Stimulated activated naive CD4-positive, alpha-beta T cell treated with Interleukin-2 at 50 U/mL for 16 hours (primary cell): ENCODE measurements around the gene BSND.
A peak's percentile ranks its signal among the peaks of the same experiment; 100 is the strongest.
"Not testable (repeated sequence)": the region's sequence is repeated elsewhere in the genome, so short reads cannot be mapped to it uniquely, and the experiment has no call there.

ENCODE experiments used
- DNase-seq: peaks from one replicate; lab custom pipeline; 2025; lab: John Stamatoyannopoulos, UW

Gene BSND

GRCh38 chr1:54998677-54999076 lies at the start of gene BSND:
TSS of gene BSND (plus strand) at chr1:54998933. CDS start at chr1:54999187, 254 bp downstream.
- DNase-seq: no peak

GRCh38 chr1:54949053-54949452 lies 49.7 kb upstream of the BSND start:
- DNase-seq: no peak

DNA sequence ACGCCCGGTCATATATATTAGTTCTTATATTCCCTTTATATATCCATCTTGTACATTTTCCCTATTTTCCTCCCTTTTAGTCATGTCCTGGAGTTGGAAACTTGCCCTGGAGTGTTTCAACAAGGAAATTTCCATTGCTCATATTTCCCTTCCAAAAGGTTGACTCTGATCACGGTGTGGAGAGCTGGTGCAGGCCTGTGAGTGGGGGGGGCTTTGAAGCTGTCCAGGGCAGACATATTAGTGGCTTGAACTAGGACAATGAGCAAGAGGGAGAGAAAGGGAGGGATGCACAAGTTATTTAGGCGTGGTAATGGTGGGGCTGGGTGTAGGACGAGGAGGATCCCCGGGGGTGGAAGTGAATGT lies 48.7 kb upstream of the BSND start:
- DNase-seq: no peak

- DNase-seq: peak; percentile 4
Measured at GRCh38 chr1:54950369-54951163, 48.2 kb upstream of the BSND start.

GRCh38 chr1:54951810-54952226 lies 46.9 kb upstream of the BSND start:
- no peak for DNase-seq

DNA sequence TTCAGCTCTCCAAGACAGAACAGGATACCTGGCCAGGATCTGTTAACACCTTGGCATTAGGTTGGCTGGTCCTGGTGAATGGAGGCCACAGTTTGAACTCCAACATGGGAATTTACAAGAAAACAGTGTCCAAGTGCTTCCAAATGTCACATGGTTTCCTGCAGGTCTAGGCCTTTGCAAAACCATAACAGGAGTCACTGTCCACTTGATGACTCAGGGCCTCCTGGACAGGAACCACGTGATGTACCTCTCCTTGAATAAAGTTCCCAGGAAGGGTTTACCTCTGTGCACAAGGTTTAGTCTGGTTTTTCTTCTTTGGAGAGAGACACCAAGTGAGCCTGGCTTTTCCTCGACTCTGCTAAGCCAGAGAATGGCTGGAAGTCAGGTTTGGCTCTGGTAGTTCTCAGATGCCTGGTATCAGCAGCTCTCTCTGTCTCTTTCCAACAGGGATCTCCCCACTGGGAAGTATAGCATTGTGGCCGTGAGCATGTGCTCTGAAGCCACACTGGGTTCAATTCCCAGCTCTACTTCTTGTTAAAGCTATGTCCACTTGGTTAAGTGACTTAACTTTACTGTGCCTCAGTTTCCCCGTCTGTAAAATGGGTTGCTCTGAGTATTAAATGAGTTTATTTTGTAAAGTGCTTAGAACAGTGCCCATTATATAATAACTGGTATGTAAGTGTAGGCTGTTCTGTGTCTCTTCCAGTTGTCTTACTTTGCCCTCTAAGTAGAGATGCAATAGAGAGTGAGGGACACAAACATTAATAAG lies 45.6 kb upstream of the BSND start:
- no peak for DNase-seq

GRCh38 chr1:54953846-54954245 lies 44.9 kb upstream of the BSND start:
- no peak for DNase-seq

GRCh38 chr1:54955359-54955758 lies 43.4 kb upstream of the BSND start:
- no peak for DNase-seq

- no peak for DNase-seq
Measured at GRCh38 chr1:54956726-54957125, 42.0 kb upstream of the BSND start.

DNA sequence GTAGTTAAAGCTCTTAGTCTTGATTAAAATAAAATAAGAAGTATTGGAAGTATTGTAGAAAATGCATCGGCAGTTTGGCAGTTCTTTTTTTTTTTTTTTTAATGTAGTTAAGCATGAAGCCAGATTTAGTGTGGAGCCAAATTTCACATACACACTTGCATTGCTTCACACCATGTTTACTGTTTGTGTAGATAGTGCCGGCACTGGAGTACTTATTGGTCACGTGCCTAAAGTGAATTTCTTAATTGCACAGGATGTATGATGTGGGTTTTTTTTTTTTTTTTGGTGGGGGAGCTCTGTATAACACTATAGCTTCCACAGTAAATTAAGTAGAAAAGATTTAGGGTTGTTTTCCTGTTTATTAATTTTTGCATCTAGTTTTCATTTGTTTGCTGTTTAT lies 39.5 kb upstream of the BSND start:
- DNase-seq: no peak

DNA sequence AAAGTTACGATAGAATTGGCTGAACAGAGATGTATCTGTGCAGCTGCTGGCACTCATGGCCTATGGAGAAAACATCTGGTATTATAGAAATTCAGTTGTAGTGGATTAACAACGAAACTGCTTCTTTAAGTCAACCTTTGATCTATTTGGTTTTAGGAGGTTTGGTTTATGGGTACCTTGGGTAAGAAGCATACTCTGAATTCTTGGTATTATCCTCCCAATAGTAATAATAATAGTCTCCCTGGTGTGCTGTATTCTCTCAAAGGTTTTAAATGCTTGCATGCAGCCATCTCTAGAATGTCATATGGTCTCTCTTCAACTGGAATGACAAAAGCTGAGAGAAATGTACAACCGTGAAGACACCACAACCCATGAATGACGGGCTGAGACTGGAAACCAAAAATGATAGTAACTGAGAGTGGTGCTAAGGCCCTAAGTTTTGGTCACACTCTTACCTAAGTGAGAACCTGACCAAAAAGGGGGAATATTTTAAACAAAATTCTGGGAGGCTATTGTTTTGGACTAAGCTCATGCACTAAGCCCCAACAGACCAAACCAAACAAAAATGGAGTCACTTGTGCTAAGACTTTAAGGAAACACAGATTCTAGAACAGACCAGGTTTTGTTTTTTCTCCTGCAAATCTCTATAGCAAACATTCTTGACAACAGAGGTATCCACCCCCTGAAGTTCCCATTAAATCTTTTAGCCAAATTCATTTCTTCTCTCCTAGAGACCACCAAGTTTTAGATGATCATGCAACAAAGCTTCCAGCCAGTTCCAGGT lies 35.9 kb upstream of the BSND start:
- no peak for DNase-seq

DNA sequence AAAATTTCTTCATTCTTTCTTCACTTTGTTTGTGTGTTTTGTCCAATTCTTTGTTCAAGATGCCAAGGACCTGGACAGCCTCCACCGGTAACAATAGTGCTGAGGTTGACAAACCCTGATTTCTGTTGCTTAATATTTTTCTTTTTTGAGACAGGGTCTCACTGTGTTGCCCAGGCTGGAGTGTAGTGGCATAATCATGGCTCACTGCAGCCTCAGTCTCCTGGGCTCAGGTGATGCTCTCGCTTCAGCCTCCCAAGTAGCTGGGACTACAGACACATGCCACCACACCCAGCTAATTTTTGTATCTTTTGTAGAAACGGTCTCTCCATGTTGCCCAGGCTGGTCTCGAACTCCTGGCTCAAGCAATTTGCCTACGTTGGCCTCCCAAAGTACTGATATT lies 34.9 kb upstream of the BSND start:
- not testable (repeated sequence) for DNase-seq

GRCh38 chr1:54965624-54966340 lies 33.0 kb upstream of the BSND start:
- DNase-seq: no peak

GRCh38 chr1:54967372-54967771 lies 31.4 kb upstream of the BSND start:
- DNase-seq: no peak

DNA sequence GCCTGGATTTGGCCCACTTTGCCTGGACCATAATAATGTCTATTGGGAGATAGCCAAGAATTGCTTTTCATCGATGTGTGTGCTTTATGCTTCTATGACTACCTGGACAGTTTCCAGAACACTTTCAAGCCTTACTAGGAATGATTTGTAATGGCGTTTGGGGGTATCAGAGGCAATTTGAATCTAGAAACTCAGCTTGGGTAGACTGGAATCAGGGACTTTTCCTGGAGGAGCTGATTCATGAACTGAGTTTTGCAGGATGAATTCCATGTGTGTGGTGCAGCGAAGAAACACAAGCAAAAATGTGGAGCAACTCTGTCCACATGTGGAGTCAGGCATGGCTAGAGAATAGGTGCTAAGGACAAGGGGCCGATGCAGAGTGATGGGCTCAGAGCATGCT lies 30.2 kb upstream of the BSND start:
- no peak for DNase-seq

DNA sequence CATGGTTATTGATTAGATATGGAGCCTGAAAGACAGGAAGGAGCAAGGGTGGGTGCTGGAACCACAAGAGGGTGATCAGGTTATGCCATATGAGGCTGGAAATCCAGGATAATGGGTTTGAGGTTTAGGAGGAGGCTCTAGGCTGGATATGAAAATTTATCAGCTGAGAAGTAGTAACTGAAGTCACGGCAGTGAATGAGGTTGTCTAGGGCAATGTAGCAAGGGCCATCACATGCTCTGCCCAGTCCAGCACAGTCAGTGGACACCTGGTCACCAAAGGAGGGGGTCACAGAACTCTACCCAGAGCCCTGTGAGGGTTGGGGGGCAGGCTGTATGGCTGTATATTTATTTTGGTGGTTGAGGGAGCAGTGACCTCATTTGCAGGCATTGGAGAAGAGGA lies 28.9 kb upstream of the BSND start:
- no peak for DNase-seq

GRCh38 chr1:54970901-54971300 lies 27.8 kb upstream of the BSND start:
- no peak for DNase-seq

GRCh38 chr1:54971317-54971791 lies 27.4 kb upstream of the BSND start:
- no peak for DNase-seq

GRCh38 chr1:54972436-54972835 lies 26.3 kb upstream of the BSND start:
- no peak for DNase-seq

DNA sequence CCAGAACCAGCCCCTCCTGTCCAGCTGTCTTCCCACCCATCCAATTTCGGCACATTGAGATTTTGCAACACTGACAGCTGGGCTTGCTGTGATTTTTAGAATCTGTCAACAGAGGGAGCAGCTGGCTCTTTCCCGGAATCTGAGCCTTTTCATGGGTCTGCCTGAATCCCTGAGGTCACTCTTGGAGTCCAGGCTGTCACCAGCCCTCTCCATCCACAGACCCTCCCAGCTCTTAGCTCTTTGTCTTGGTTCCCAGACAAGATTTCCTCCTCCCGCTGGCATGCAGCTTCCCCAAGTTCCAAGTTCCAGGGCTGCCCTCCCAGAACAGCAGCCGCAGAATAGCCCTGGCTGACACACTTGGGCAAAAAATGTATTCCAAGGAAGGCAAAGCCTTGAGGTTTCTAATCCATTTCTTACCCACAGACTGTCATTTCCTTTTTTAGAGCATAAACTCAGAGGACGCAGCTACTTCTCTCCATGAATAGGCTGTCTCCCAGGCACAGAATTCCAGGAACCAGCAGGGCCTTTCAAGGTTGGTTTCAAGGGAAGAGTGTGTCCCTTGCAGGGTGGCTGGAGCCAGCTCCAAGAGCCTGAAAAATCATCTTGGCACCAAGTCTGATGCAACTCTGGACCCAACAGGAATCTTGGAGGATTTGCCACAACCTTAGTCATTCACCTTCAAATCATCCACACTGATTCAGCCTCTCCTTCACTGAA lies 25.4 kb upstream of the BSND start:
- no peak for DNase-seq
